Loucy (cell line): ENCODE measurements around the gene FLOT1.

ENCODE experiments used
- EZH2phosphoT487 ChIP-seq: fragments of 200-600 bp; IDR thresholded peaks from 2 replicates; pipeline ENCODE4 v1.6.1; 2018; ENCODE audit warnings: antibody characterized with exemption, mild to moderate bottlenecking, moderate library complexity, borderline replicate concordance
- TF ChIP-seq, protein P1 (sequence below): fragments of 200-600 bp; sonication (generic); conservative IDR thresholded peaks from 2 replicates; pipeline ENCODE4 v1.5.1; 2014; ENCODE audit warnings: mild to moderate bottlenecking, antibody characterized with exemption, low read length

- TF ChIP-seq, protein P1, sequence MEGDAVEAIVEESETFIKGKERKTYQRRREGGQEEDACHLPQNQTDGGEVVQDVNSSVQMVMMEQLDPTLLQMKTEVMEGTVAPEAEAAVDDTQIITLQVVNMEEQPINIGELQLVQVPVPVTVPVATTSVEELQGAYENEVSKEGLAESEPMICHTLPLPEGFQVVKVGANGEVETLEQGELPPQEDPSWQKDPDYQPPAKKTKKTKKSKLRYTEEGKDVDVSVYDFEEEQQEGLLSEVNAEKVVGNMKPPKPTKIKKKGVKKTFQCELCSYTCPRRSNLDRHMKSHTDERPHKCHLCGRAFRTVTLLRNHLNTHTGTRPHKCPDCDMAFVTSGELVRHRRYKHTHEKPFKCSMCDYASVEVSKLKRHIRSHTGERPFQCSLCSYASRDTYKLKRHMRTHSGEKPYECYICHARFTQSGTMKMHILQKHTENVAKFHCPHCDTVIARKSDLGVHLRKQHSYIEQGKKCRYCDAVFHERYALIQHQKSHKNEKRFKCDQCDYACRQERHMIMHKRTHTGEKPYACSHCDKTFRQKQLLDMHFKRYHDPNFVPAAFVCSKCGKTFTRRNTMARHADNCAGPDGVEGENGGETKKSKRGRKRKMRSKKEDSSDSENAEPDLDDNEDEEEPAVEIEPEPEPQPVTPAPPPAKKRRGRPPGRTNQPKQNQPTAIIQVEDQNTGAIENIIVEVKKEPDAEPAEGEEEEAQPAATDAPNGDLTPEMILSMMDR, result no peak
- no peak for TF ChIP-seq EZH2phosphoT487
These were observed 26.2 kb upstream of the FLOT1 start for GRCh38 chr6:30768634-30769087.
